ENCODE results near the gene CDK14. TPM values are rescaled to one million over a fixed set of nuclear protein-coding genes. Genes with fewer than 3 reads are reported as not detected.

The CDK14 gene
- total RNA-seq = 26.6 and 31.5 TPM in 2 replicates

GRCh38 chr7:90595801-90596670 is at the start of gene CDK14:
TSS of gene CDK14 (plus strand) at chr7:90596321. CDS start at chr7:90596628, 307 bp downstream.

Other genes with a start within 250 kb of the CDK14 start
- 24.6 and 24.9 TPM in 2 replicates for gene GTPBP10, start 249.6 kb upstream of the CDK14 start, total RNA-seq
- 9.2 and 10.2 TPM in 2 replicates for gene CLDN12, start 192.9 kb upstream of the CDK14 start, total RNA-seq
- not detected in 2 replicates for gene PTTG1IP2, start 126.7 kb upstream of the CDK14 start, total RNA-seq

Data from thoracic aorta endothelial cell (primary cell).